GM12878 (cell line): Measurements from ENCODE around the gene SOBP. TPM values are rescaled to one million over a fixed set of nuclear protein-coding genes. Genes with fewer than 3 reads are reported as not detected.

Source experiments
- ATAC-seq: fragments of 200-7000 bp; cut with Tn5 transposase; 3 replicates; pipeline ENCODE4 v1.9.1; 2020; ENCODE audit warnings: mild to moderate bottlenecking, moderate library complexity
- BruUV-seq: library from RNA; stranded (reverse); fragments of 400-500 nt; replicated peaks from 2 replicates; lab custom pipeline; 2021; lab: Mats Ljungman, UMichigan
- CTCF ChIA-PET: fragments of 300-600 bp; sonication (Branson Sonifier 250); formaldehyde crosslinking; extraction: SDS; loops from one replicate; lab custom pipeline; 2021; ENCODE audit warnings: inconsistent platforms; lab: Yijun Ruan, JAX
- POLR2A ChIA-PET: fragments of 350-600 bp; formaldehyde crosslinking; extraction: SDS; loops from one replicate; lab custom pipeline; 2021; ENCODE audit warnings: inconsistent platforms; lab: Charles Lee
- RAD21 ChIA-PET: fragments of 300-600 bp; sonication (Branson Sonifier 250); formaldehyde crosslinking; loops from one replicate; lab custom pipeline; 2023; ENCODE audit warnings: antibody characterized with exemption; ENCODE audit not compliant: unreplicated experiment; lab: Charles Lee
- SMC1A ChIA-PET: fragments of 300-600 bp; sonication (Branson Sonifier 250); formaldehyde crosslinking; loops from one replicate; lab custom pipeline; 2023; ENCODE audit not compliant: unreplicated experiment, uncharacterized antibody; lab: Charles Lee
- DNase-seq: peaks from one replicate; pipeline ENCODE4 v3.0.0-alpha.2; 2011; ENCODE audit warnings: low read depth, low spot score
- FAIRE-seq: peaks from 3 replicates; lab custom pipeline; 2011; peaks lifted over from hg19 to GRCh38; lab: Jason Lieb, UNC
- H2AFZ ChIP-seq: 2 replicates; pipeline ENCODE4 v1.6.0; 2011; ENCODE audit warnings: low read depth, low read length, control low read depth; ENCODE audit not compliant: control insufficient read depth
- H3K27ac ChIP-seq: 2 replicates; pipeline ENCODE4 v1.5.1; 2011; ENCODE audit warnings: control low read depth; ENCODE audit not compliant: control insufficient read depth, insufficient read depth
- H3K27me3 ChIP-seq, 2 experiments: replicated peaks in 1 of 2; 2 replicates each; pipeline versions ENCODE4 v1.6.0 to v1.6.1; 2011; ENCODE audit warnings: low read length in 1 of 2; ENCODE audit not compliant: control insufficient read depth in 2 of 2, insufficient read depth in 2 of 2
- H3K36me3 ChIP-seq, 2 experiments: 2 replicates each; pipeline ENCODE4 v1.5.1; 2011; ENCODE audit warnings: low read length in 1 of 2; ENCODE audit not compliant: control insufficient read depth in 2 of 2, insufficient read depth in 2 of 2
- H3K4me1 ChIP-seq: 2 replicates; pipeline ENCODE4 v1.6.1; 2011; ENCODE audit warnings: mild to moderate bottlenecking, low read length, moderate library complexity, mixed read lengths; ENCODE audit not compliant: control insufficient read depth, insufficient read depth
- H3K4me2 ChIP-seq: 2 replicates; pipeline ENCODE4 v1.6.0; 2011; ENCODE audit warnings: control low read depth; ENCODE audit not compliant: control insufficient read depth, insufficient read depth
- H3K4me3 ChIP-seq: fragments of 200-600 bp; sonication (generic); 2 replicates; pipeline ENCODE4 v1.5.1; 2016
- H3K79me2 ChIP-seq: 2 replicates; pipeline ENCODE4 v1.6.0; 2011; ENCODE audit warnings: low read length; ENCODE audit not compliant: control insufficient read depth, insufficient read depth
- H3K9ac ChIP-seq: 2 replicates; pipeline ENCODE4 v1.8.0; 2011; ENCODE audit warnings: low read length, control low read depth, mixed read lengths; ENCODE audit not compliant: control insufficient read depth, insufficient read depth
- H3K9me3 ChIP-seq: replicated peaks from 3 replicates; pipeline ENCODE4 v1.5.1; 2011; ENCODE audit warnings: mild to moderate bottlenecking, low read length; ENCODE audit not compliant: control insufficient read depth, insufficient read depth
- H4K20me1 ChIP-seq: 2 replicates; pipeline ENCODE4 v1.6.0; 2011; ENCODE audit not compliant: control insufficient read depth, insufficient read depth
- ASH2L ChIP-seq: fragments of 300-600, 200-600 bp; sonication (generic); IDR thresholded peaks from 2 replicates; pipeline ENCODE4 v1.6.1; 2017; ENCODE audit warnings: low read depth, mild to moderate bottlenecking, borderline replicate concordance
- CBX5 ChIP-seq: sonication (generic); IDR thresholded peaks from 2 replicates; pipeline ENCODE4 v1.6.1; 2016; ENCODE audit warnings: low read depth, moderate library complexity, mild to moderate bottlenecking, inconsistent platforms
- CREM ChIP-seq: IDR thresholded peaks from 2 replicates; pipeline ENCODE4 v1.6.1; 2014; ENCODE audit warnings: antibody characterized with exemption, low read depth
- E2F4 ChIP-seq: IDR thresholded peaks from 2 replicates; pipeline ENCODE4 v1.6.1; 2012; ENCODE audit warnings: low read depth, low read length, improper control_type of control experiment
- HDAC2 ChIP-seq: fragments of 200-600 bp; sonication (generic); IDR thresholded peaks from 2 replicates; pipeline ENCODE4 v1.6.1; 2017
- IKZF1 ChIP-seq: fragments of 450-650 bp; conservative IDR thresholded peaks from 2 replicates; pipeline ENCODE4 v1.6.1; 2017; ENCODE audit warnings: antibody characterized with exemption, mild to moderate bottlenecking
- RCOR1 ChIP-seq: conservative IDR thresholded peaks from 2 replicates; pipeline ENCODE4 v1.6.1; 2012; ENCODE audit warnings: low read depth, low read length, improper control_type of control experiment
- SMC3 ChIP-seq: IDR thresholded peaks from 2 replicates; pipeline ENCODE4 v1.6.1; 2011; ENCODE audit warnings: low read length, improper control_type of control experiment, borderline replicate concordance
- SREBF1 ChIP-seq: IDR thresholded peaks from 2 replicates; pipeline ENCODE4 v1.6.1; 2012; ENCODE audit warnings: mild to moderate bottlenecking, low read length
- TCF3 ChIP-seq: IDR thresholded peaks from 2 replicates; pipeline ENCODE4 v1.6.1; 2012; ENCODE audit warnings: low read depth, mild to moderate bottlenecking, low read length, borderline replicate concordance; ENCODE audit not compliant: insufficient read depth
- ZNF217 ChIP-seq: fragments of 450-650 bp; IDR thresholded peaks from 2 replicates; pipeline ENCODE4 v1.6.1; 2017; ENCODE audit warnings: antibody characterized with exemption, mild to moderate bottlenecking
- ZNF274 ChIP-seq: IDR thresholded peaks from one replicate; pipeline ENCODE4 v1.8.0; 2011; ENCODE audit not compliant: insufficient read length, insufficient read depth
- ZNF384 ChIP-seq: IDR thresholded peaks from 2 replicates; pipeline ENCODE4 v1.6.1; 2012; ENCODE audit warnings: low read depth, mild to moderate bottlenecking, low read length, improper control_type of control experiment, borderline replicate concordance
- WGBS: methylation state at CpG from one replicate; pipeline ENCODE4 v1.1.6; 2016; ENCODE audit warnings: low lambda C conversion rate; ENCODE audit not compliant: insufficient replicate concordance, insufficient coverage; ENCODE audit errors: missing lambda C conversion rate; 5-methylcytosine and 5-hydroxymethylcytosine counted together
- in situ Hi-C: fragments of 300-500 bp; cut with MboI; formaldehyde crosslinking; loops from 9 replicates; pipeline ENCODE4 v1.14.3; 2018; ENCODE audit warnings: mixed read lengths
- intact Hi-C: fragments of 100-400 bp; cut with micrococcal nuclease; formaldehyde crosslinking; loops from one replicate; pipeline ENCODE4 v1.14.2; 2022; ENCODE audit not compliant: unreplicated experiment
- polyA plus RNA-seq, 11 experiments: library from polyadenylated mRNA; depleted of rRNA in 4 of 11; unstranded in 6 of 11; stranded (reverse) in 5 of 11; fragments of >200 nt; fragmentation: Nextera tagmentation in 4 of 11; fragmentation: Illumina TruSeq in 1 of 11; extraction: Ambion mirVana in 4 of 11; extraction: Trizol in 1 of 11; gene quantifications; 1 replicate in 1 of 11; 2 replicates in 10 of 11; pipeline versions ENCODE4 v1.2.1 to v1.2.3, GENCODE V29; 2011 to 2016; ENCODE audit warnings: inconsistent platforms in 2 of 11, missing spikeins in 2 of 11, low read depth in 1 of 11
- total RNA-seq, 4 experiments: library from RNA; depleted of rRNA in 3 of 4; stranded (reverse); fragments of >200 nt in 3 of 4; fragmentation: Illumina TruSeq in 1 of 4; extraction: Trizol in 1 of 4; gene quantifications; 2 replicates each; pipeline versions ENCODE4 v1.2.1 to v1.2.3, GENCODE V29; 2013 to 2021
- TF ChIP-seq, protein P1 (sequence below): fragments of 450-650 bp; IDR thresholded peaks from 2 replicates; pipeline ENCODE4 v1.6.1; 2017; ENCODE audit warnings: mild to moderate bottlenecking, moderate library complexity

The SOBP gene
- total and polyA plus RNA-seq, 10 of the 15 experiments (the other 5 are each of a cell fraction or from before 2014, with no cell fraction given), result 0.49 to 1.9 (median 0.78) TPM

- RAD21 ChIA-PET, result no interaction called here
- ATAC-seq, result no peak
Observed at GRCh38 chr6:107646176-107646575, 156.3 kb downstream of the SOBP start.

More at GRCh38 chr6:107646176-107646575, 156.3 kb downstream of the SOBP start:
- H3K4me3 ChIP-seq, result no peak overlapping the region
- in situ Hi-C loops, result no loop called here
- no peak overlapping the region for H2AFZ ChIP-seq
- no peaks in the 10 kb centered on the region for H3K36me3 ChIP-seq
- H4K20me1 ChIP-seq, result no peaks in the 10 kb centered on the region
- no peak overlapping the region for H3K4me2 ChIP-seq
- no peaks in the 10 kb centered on the region for H3K79me2 ChIP-seq
- intact Hi-C loops, result no loop called here
- SMC1A ChIA-PET, result no interaction called here
- H3K9ac ChIP-seq, result no peak overlapping the region
- H3K4me1 ChIP-seq, result peaks cover 11% of the 10 kb centered on the region
- CTCF ChIA-PET, result no interaction called here
- H3K27ac ChIP-seq, result no peak overlapping the region
- no peaks in the 10 kb centered on the region for H3K27me3 ChIP-seq
- no peak for DNase-seq
- no peaks in the 10 kb centered on the region for H3K9me3 ChIP-seq
- TF ChIP-seq RCOR1 (no peak), ZNF384 (no peak), TCF3 (no peak), E2F4 (no peak), HDAC2 (no peak), SREBF1 (no peak), CREM (no peak), ZNF274 (no peak), IKZF1 (no peak), ASH2L (no peak), ZNF217 (no peak), SMC3 (no peak), CBX5 (no peak)
- TF ChIP-seq, protein P1, sequence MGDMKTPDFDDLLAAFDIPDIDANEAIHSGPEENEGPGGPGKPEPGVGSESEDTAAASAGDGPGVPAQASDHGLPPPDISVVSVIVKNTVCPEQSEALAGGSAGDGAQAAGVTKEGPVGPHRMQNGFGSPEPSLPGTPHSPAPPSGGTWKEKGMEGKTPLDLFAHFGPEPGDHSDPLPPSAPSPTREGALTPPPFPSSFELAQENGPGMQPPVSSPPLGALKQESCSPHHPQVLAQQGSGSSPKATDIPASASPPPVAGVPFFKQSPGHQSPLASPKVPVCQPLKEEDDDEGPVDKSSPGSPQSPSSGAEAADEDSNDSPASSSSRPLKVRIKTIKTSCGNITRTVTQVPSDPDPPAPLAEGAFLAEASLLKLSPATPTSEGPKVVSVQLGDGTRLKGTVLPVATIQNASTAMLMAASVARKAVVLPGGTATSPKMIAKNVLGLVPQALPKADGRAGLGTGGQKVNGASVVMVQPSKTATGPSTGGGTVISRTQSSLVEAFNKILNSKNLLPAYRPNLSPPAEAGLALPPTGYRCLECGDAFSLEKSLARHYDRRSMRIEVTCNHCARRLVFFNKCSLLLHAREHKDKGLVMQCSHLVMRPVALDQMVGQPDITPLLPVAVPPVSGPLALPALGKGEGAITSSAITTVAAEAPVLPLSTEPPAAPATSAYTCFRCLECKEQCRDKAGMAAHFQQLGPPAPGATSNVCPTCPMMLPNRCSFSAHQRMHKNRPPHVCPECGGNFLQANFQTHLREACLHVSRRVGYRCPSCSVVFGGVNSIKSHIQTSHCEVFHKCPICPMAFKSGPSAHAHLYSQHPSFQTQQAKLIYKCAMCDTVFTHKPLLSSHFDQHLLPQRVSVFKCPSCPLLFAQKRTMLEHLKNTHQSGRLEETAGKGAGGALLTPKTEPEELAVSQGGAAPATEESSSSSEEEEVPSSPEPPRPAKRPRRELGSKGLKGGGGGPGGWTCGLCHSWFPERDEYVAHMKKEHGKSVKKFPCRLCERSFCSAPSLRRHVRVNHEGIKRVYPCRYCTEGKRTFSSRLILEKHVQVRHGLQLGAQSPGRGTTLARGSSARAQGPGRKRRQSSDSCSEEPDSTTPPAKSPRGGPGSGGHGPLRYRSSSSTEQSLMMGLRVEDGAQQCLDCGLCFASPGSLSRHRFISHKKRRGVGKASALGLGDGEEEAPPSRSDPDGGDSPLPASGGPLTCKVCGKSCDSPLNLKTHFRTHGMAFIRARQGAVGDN, result no peak
- BruUV-seq, result no TSS peak
- FAIRE-seq, result no peak
- WGBS, result 95% methylated on average over 9 of the region's 9 CpGs
- POLR2A ChIA-PET, result no interaction called here
